Activated T-cell treated with anti-CD3 and anti-CD28 coated beads, Interleukin-2, amount 50 U/mL, for 24 hours (primary cell): ENCODE data around the gene CYP2C19.
"Not testable (repeated sequence)": the region's sequence is repeated elsewhere in the genome, so short reads cannot be mapped to it uniquely, and the experiment has no call there.

ENCODE experiments used
- DNase-seq: peaks from one replicate; pipeline ENCODE4 v3.0.0-alpha.2; 2020
- H3K27ac Mint-ChIP-seq: 2 replicates; pipeline ENCODE4 v1.8.0; 2020; ENCODE audit warnings: mild to moderate bottlenecking, mixed read lengths
- H3K27me3 Mint-ChIP-seq: 2 replicates; pipeline ENCODE4 v1.8.0; 2020; ENCODE audit warnings: mixed read lengths
- H3K36me3 Mint-ChIP-seq: 2 replicates; pipeline ENCODE4 v1.8.0; 2020; ENCODE audit warnings: low read depth, mixed read lengths
- H3K4me1 Mint-ChIP-seq: 2 replicates; pipeline ENCODE4 v1.8.0; 2020; ENCODE audit warnings: low read depth, mixed read lengths
- H3K4me3 Mint-ChIP-seq: 2 replicates; pipeline ENCODE4 v1.8.0; 2020; ENCODE audit warnings: mild to moderate bottlenecking, moderate library complexity, mixed read lengths
- H3K9me3 Mint-ChIP-seq: 2 replicates; pipeline ENCODE4 v1.8.0; 2020; ENCODE audit warnings: mixed read lengths

CYP2C19 gene

GRCh38 chr10:94762393-94762792, at the start of gene CYP2C19:
Gene CYP2C19, plus strand, starts transcription at chr10:94762681. Its CDS starts 25 bp downstream, at chr10:94762706.
- Mint-ChIP-seq H3K27ac (no peak within 1 kb of the TSS), H3K9me3 (peaks cover 8% of the 10 kb centered on the region), H3K4me3 (no peak within 1 kb of the TSS), H3K36me3 (no peaks in the 10 kb centered on the region), H3K27me3 (no peaks in the 10 kb centered on the region), H3K4me1 (no peaks in the 10 kb centered on the region)
- DNase-seq, result no peak

- Mint-ChIP-seq H3K27me3 (no peaks in the 10 kb centered on the region), H3K27ac (no peak overlapping the region), H3K4me1 (no peaks in the 10 kb centered on the region), H3K4me3 (no peak overlapping the region), H3K9me3 (no peaks in the 10 kb centered on the region), H3K36me3 (no peaks in the 10 kb centered on the region)
- no peak for DNase-seq
These were observed 36.6 kb upstream of the CYP2C19 start for GRCh38 chr10:94725871-94726270.

GRCh38 chr10:94735197-94735596, 27.3 kb upstream of the CYP2C19 start:
- Mint-ChIP-seq H3K36me3 (no peaks in the 10 kb centered on the region), H3K27me3 (no peaks in the 10 kb centered on the region), H3K4me1 (no peaks in the 10 kb centered on the region), H3K27ac (no peak overlapping the region), H3K9me3 (peaks cover 14% of the 10 kb centered on the region), H3K4me3 (no peak overlapping the region)
- DNase-seq, result no peak

- Mint-ChIP-seq H3K9me3 (peaks cover 34% of the 10 kb centered on the region), H3K27me3 (no peaks in the 10 kb centered on the region), H3K4me1 (no peaks in the 10 kb centered on the region), H3K27ac (no peak overlapping the region), H3K4me3 (no peak overlapping the region), H3K36me3 (no peaks in the 10 kb centered on the region)
- no peak for DNase-seq
These were observed 23.9 kb upstream of the CYP2C19 start for GRCh38 chr10:94738588-94738987.

GRCh38 chr10:94747137-94747536, 15.3 kb upstream of the CYP2C19 start:
- Mint-ChIP-seq H3K4me3 (no peak overlapping the region), H3K4me1 (no peaks in the 10 kb centered on the region), H3K27me3 (no peaks in the 10 kb centered on the region), H3K9me3 (peaks cover 26% of the 10 kb centered on the region), H3K27ac (no peak overlapping the region), H3K36me3 (no peaks in the 10 kb centered on the region)
- no peak for DNase-seq

- Mint-ChIP-seq H3K4me3 (no peak overlapping the region), H3K27ac (no peak overlapping the region), H3K36me3 (no peaks in the 10 kb centered on the region), H3K9me3 (peaks cover 20% of the 10 kb centered on the region), H3K4me1 (no peaks in the 10 kb centered on the region), H3K27me3 (no peaks in the 10 kb centered on the region)
- no peak for DNase-seq
These were observed 14.6 kb upstream of the CYP2C19 start for GRCh38 chr10:94747838-94748237.

GRCh38 chr10:94757916-94758315, 4.6 kb upstream of the CYP2C19 start:
- Mint-ChIP-seq H3K27me3 (no peaks in the 10 kb centered on the region), H3K27ac (no peak overlapping the region), H3K4me1 (no peaks in the 10 kb centered on the region), H3K9me3 (peaks cover 2% of the 10 kb centered on the region), H3K4me3 (no peak overlapping the region), H3K36me3 (no peaks in the 10 kb centered on the region)
- DNase-seq, result no peak

GRCh38 chr10:94760586-94761178, 1.8 kb upstream of the CYP2C19 start:
- DNase-seq, result no peak
- no peaks in the 10 kb centered on the region for H3K4me1 Mint-ChIP-seq
- no peaks in the 10 kb centered on the region for H3K27me3 Mint-ChIP-seq
- H3K27ac Mint-ChIP-seq, result no peak overlapping the region
- peaks cover 8% of the 10 kb centered on the region for H3K9me3 Mint-ChIP-seq
- no peak overlapping the region for H3K4me3 Mint-ChIP-seq
- no peaks in the 10 kb centered on the region for H3K36me3 Mint-ChIP-seq

GRCh38 chr10:94775425-94775824, 12.9 kb downstream of the CYP2C19 start:
- not testable (repeated sequence) for DNase-seq, H3K9me3 Mint-ChIP-seq, H3K4me3 Mint-ChIP-seq, H3K27ac Mint-ChIP-seq, H3K36me3 Mint-ChIP-seq, H3K27me3 Mint-ChIP-seq, H3K4me1 Mint-ChIP-seq

- no peaks in the 10 kb centered on the region for H3K4me1 Mint-ChIP-seq
- H3K27me3 Mint-ChIP-seq, result no peaks in the 10 kb centered on the region
- H3K27ac Mint-ChIP-seq, result no peak overlapping the region
- no peak overlapping the region for H3K4me3 Mint-ChIP-seq
- H3K36me3 Mint-ChIP-seq, result no peaks in the 10 kb centered on the region
- DNase-seq, result no peak
- H3K9me3 Mint-ChIP-seq, result no peaks in the 10 kb centered on the region
These were observed 15.5 kb downstream of the CYP2C19 start for GRCh38 chr10:94777886-94778458.

GRCh38 chr10:94780844-94781243, 18.4 kb downstream of the CYP2C19 start:
- no peaks in the 10 kb centered on the region for H3K27me3 Mint-ChIP-seq
- no peaks in the 10 kb centered on the region for H3K4me1 Mint-ChIP-seq

GRCh38 chr10:94784256-94784655, 21.8 kb downstream of the CYP2C19 start:
- DNase-seq, result no peak
- Mint-ChIP-seq H3K4me3 (no peak overlapping the region), H3K27ac (no peak overlapping the region)

More at GRCh38 chr10:94780844-94781243, 18.4 kb downstream of the CYP2C19 start:
- Mint-ChIP-seq H3K9me3 (no peaks in the 10 kb centered on the region), H3K4me3 (no peak overlapping the region), H3K36me3 (no peaks in the 10 kb centered on the region), H3K27ac (no peak overlapping the region)
- no peak for DNase-seq

GRCh38 chr10:94785211-94785610, 22.7 kb downstream of the CYP2C19 start:
- Mint-ChIP-seq H3K9me3 (peaks cover 2% of the 10 kb centered on the region), H3K36me3 (no peaks in the 10 kb centered on the region), H3K27me3 (no peaks in the 10 kb centered on the region), H3K4me1 (no peaks in the 10 kb centered on the region), H3K27ac (no peak overlapping the region), H3K4me3 (no peak overlapping the region)
- no peak for DNase-seq

More at GRCh38 chr10:94784256-94784655, 21.8 kb downstream of the CYP2C19 start:
- Mint-ChIP-seq H3K9me3 (no peaks in the 10 kb centered on the region), H3K36me3 (no peaks in the 10 kb centered on the region), H3K4me1 (no peaks in the 10 kb centered on the region), H3K27me3 (no peaks in the 10 kb centered on the region)

GRCh38 chr10:94800551-94800950, 38.1 kb downstream of the CYP2C19 start:
- DNase-seq, H3K4me3 Mint-ChIP-seq, H3K36me3 Mint-ChIP-seq, H3K4me1 Mint-ChIP-seq, H3K27me3 Mint-ChIP-seq, H3K27ac Mint-ChIP-seq: not testable (repeated sequence)
- H3K9me3 Mint-ChIP-seq, result peaks cover 16% of the 10 kb centered on the region

GRCh38 chr10:94803307-94803706, 40.8 kb downstream of the CYP2C19 start:
- no peak overlapping the region for H3K27ac Mint-ChIP-seq
- no peaks in the 10 kb centered on the region for H3K36me3 Mint-ChIP-seq
- no peaks in the 10 kb centered on the region for H3K4me1 Mint-ChIP-seq
- peaks cover 10% of the 10 kb centered on the region for H3K9me3 Mint-ChIP-seq
- no peaks in the 10 kb centered on the region for H3K27me3 Mint-ChIP-seq
- DNase-seq, result no peak
- no peak overlapping the region for H3K4me3 Mint-ChIP-seq
